Smooth muscle cell (in vitro differentiated cells): ENCODE data around the gene RPP25L. TPM values are rescaled to one million over a fixed set of nuclear protein-coding genes. Genes with fewer than 3 reads are reported as not detected.
A peak's percentile ranks its signal among the peaks of the same experiment; 100 is the strongest.

Experiments
- DNase-seq: peaks from one replicate; lab custom pipeline; 2025; ENCODE audit not compliant: unreplicated experiment; lab: John Stamatoyannopoulos, UW
- H2AFZ ChIP-seq: fragments of 200-600 bp; sonication (generic); 2 replicates; pipeline ENCODE4 v1.6.0; 2016; ENCODE audit warnings: antibody characterized with exemption, low read depth, mild to moderate bottlenecking
- H3F3A ChIP-seq: fragments of 200-600 bp; sonication (generic); 2 replicates; pipeline ENCODE4 v1.6.0; 2017; ENCODE audit warnings: antibody characterized with exemption, low read depth
- H3K27ac ChIP-seq: fragments of 200-600 bp; sonication (generic); 2 replicates; pipeline ENCODE4 v1.5.1; 2016; ENCODE audit warnings: low read depth, mild to moderate bottlenecking
- H3K27me3 ChIP-seq: fragments of 200-600 bp; sonication (generic); 2 replicates; pipeline ENCODE4 v1.6.1; 2016; ENCODE audit warnings: low read depth, mild to moderate bottlenecking
- H3K36me3 ChIP-seq: fragments of 200-600 bp; sonication (generic); 2 replicates; pipeline ENCODE4 v1.5.1; 2016; ENCODE audit warnings: low read depth
- H3K4me1 ChIP-seq: fragments of 200-600 bp; sonication (generic); 2 replicates; pipeline ENCODE4 v1.5.1; 2016; ENCODE audit warnings: low read depth
- H3K4me2 ChIP-seq: fragments of 200-600 bp; sonication (generic); 2 replicates; pipeline ENCODE4 v1.6.0; 2016; ENCODE audit warnings: mild to moderate bottlenecking
- H3K4me3 ChIP-seq: fragments of 200-600 bp; sonication (generic); 2 replicates; pipeline ENCODE4 v1.5.1; 2016; ENCODE audit warnings: mild to moderate bottlenecking
- H3K79me2 ChIP-seq: fragments of 200-600 bp; sonication (generic); 2 replicates; pipeline ENCODE4 v1.6.0; 2016; ENCODE audit warnings: low read depth, mild to moderate bottlenecking
- H3K9ac ChIP-seq: fragments of 200-600 bp; sonication (generic); 2 replicates; pipeline ENCODE4 v1.6.0; 2016; ENCODE audit warnings: low read depth
- H3K9me3 ChIP-seq: fragments of 200-600 bp; sonication (generic); replicated peaks from 2 replicates; pipeline ENCODE4 v1.5.1; 2016; ENCODE audit warnings: low read depth
- H4K20me1 ChIP-seq: fragments of 200-600 bp; sonication (generic); 2 replicates; pipeline ENCODE4 v1.6.0; 2016; ENCODE audit warnings: low read depth
- CTCF ChIP-seq: fragments of 200-600 bp; sonication (generic); IDR thresholded peaks from 2 replicates; pipeline ENCODE4 v1.5.1; 2017; ENCODE audit warnings: borderline replicate concordance, mild to moderate bottlenecking, antibody characterized with exemption; ENCODE audit not compliant: insufficient read depth, poor library complexity, severe bottlenecking
- WGBS: methylation state at CpG from one replicate; pipeline ENCODE4 v1.1.7; 2016; ENCODE audit warnings: low lambda C conversion rate; 5-methylcytosine and 5-hydroxymethylcytosine counted together
- polyA plus RNA-seq: library from polyadenylated mRNA; unstranded; fragments of >200 nt; fragmentation: Nextera tagmentation; extraction: Ambion mirVana; gene quantifications from 2 replicates; pipeline ENCODE4 v1.2.1, GENCODE V29; 2016
- total RNA-seq: library from RNA; depleted of rRNA; stranded (reverse); fragments of >200 nt; gene quantifications from 2 replicates; pipeline ENCODE4 v1.2.3, GENCODE V29; 2014

Gene RPP25L
- total and polyA plus RNA-seq, 2 experiments from 2014 or later: 10.9 to 27.5 TPM

DNA sequence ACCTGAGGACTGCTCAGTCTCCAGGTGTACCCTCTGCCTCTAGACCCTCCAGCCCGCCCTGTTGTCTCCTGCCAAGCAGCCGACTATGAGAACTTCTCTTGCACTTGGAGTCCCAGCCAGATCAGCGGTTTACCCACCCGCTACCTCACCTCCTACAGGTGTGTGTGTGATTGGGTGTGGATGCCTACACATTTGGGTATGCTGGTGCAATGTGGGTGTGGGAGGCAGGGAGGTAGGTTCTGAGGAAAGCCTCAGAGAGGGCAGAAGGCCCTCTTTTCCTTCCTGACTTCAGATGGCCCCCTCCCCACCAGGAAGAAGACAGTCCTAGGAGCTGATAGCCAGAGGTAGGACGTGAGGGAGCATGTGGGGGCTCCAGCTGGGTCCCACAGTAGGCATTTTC is 45.1 kb upstream of the RPP25L start:
- H3K27me3 ChIP-seq: no peaks in the 10 kb centered on the region
- H3K79me2 ChIP-seq: no peaks in the 10 kb centered on the region
- H3F3A ChIP-seq: peaks cover 7% of the 10 kb centered on the region
- no peak overlapping the region for H3K4me3 ChIP-seq
- no peak for DNase-seq
- H2AFZ ChIP-seq: no peak overlapping the region
- TF ChIP-seq CTCF: no peak
- no peaks in the 10 kb centered on the region for H3K36me3 ChIP-seq
- H4K20me1 ChIP-seq: no peaks in the 10 kb centered on the region
- H3K4me1 ChIP-seq: peaks cover 19% of the 10 kb centered on the region
- no peaks in the 10 kb centered on the region for H3K9me3 ChIP-seq
- H3K27ac ChIP-seq: no peak overlapping the region
- H3K4me2 ChIP-seq: no peak overlapping the region
- no peak overlapping the region for H3K9ac ChIP-seq
- WGBS: 94% methylated on average over 5 of the region's 5 CpGs

DNA sequence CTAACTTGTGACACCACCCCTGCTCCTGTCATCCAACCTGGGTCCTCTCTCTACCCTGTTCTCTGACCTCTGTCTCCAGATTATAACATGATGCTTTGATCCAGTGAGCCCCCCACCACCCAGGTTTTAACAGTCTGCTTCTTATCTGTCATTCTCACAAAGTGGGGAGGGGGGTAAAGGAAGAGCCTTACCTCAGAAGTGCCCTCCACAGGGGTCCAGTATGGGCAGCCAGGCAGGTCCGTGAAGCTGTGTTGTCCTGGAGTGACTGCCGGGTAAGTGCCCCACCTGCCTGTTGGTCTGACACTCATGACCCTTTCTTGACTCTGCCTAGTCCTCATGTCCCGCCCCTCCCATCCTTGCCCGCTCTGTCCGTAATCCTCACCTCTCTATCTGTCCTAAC is 43.5 kb upstream of the RPP25L start:
- no peak for TF ChIP-seq CTCF
- no peaks in the 10 kb centered on the region for H3K36me3 ChIP-seq
- peaks cover 19% of the 10 kb centered on the region for H3K4me1 ChIP-seq
- H3F3A ChIP-seq: peaks cover 17% of the 10 kb centered on the region
- no peaks in the 10 kb centered on the region for H3K79me2 ChIP-seq
- no peak overlapping the region for H3K9ac ChIP-seq
- H3K27ac ChIP-seq: no peak overlapping the region
- H3K4me3 ChIP-seq: no peak overlapping the region
- DNase-seq: no peak
- no peak overlapping the region for H3K4me2 ChIP-seq
- H2AFZ ChIP-seq: no peak overlapping the region
- WGBS: 72% methylated on average over 5 of the region's 5 CpGs
- no peaks in the 10 kb centered on the region for H4K20me1 ChIP-seq
- H3K27me3 ChIP-seq: no peaks in the 10 kb centered on the region
- no peaks in the 10 kb centered on the region for H3K9me3 ChIP-seq

GRCh38 chr9:34654323-34655051 is 42.6 kb upstream of the RPP25L start:
- no peaks in the 10 kb centered on the region for H3K36me3 ChIP-seq
- H3K4me3 ChIP-seq: peak overlapping the region; percentile 48
- WGBS: 80% methylated on average over 9 of the region's 11 CpGs
- H3K79me2 ChIP-seq: no peaks in the 10 kb centered on the region
- TF ChIP-seq CTCF: no peak
- H2AFZ ChIP-seq: no peak overlapping the region
- peaks cover 17% of the 10 kb centered on the region for H3F3A ChIP-seq
- peak overlapping the region; percentile 86 for H3K4me2 ChIP-seq
- H3K27me3 ChIP-seq: no peaks in the 10 kb centered on the region
- H3K9ac ChIP-seq: no peak overlapping the region
- H3K27ac ChIP-seq: no peak overlapping the region
- H3K4me1 ChIP-seq: peaks cover 19% of the 10 kb centered on the region
- H3K9me3 ChIP-seq: no peaks in the 10 kb centered on the region
- DNase-seq: no peak
- no peaks in the 10 kb centered on the region for H4K20me1 ChIP-seq
